ENCODE results near the gene CYP2F1. TPM values are rescaled to one million over a fixed set of nuclear protein-coding genes. Genes with fewer than 3 reads are reported as not detected.
"Not testable (repeated sequence)": the region's sequence is repeated elsewhere in the genome, so short reads cannot be mapped to it uniquely, and the experiment has no call there.

CYP2F1 gene
- total RNA-seq, 1 donor from 2014 or later: not detected

DNA sequence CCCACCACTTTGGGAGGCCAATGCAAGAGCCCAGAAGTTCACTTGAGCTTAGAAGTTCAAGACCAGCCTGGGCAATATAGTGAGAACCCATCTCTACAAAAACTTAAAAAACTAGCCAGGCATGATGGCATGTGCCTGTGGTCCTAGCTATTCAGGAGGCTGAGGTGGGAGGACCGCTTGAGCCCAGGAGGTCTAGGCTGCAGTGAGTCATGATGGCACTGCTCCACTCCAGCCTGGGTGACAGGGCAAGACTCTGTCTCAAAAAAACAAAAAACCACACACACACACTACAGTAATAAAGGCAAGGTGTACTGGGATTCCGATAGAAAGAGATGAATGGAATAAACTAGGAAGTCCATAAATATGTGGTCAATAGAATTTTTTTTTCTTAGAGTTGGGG lies 35.6 kb downstream of the CYP2F1 start:
- Histone ChIP-seq H3K4me3 (no peak overlapping the region), H3K27me3 (ENCODE audit: low read depth) (peaks cover 51% of the 10 kb centered on the region), H3K27ac (replicated peaks) (no peak overlapping the region), H3K36me3 (no peaks in the 10 kb centered on the region), H3K4me1 (no peaks in the 10 kb centered on the region), H3K9me3 (replicated peaks) (no peaks in the 10 kb centered on the region)
- intact Hi-C loops (cut with micrococcal nuclease): no loop called here
- DNase-seq: no peak
- TF ChIP-seq, protein P1, sequence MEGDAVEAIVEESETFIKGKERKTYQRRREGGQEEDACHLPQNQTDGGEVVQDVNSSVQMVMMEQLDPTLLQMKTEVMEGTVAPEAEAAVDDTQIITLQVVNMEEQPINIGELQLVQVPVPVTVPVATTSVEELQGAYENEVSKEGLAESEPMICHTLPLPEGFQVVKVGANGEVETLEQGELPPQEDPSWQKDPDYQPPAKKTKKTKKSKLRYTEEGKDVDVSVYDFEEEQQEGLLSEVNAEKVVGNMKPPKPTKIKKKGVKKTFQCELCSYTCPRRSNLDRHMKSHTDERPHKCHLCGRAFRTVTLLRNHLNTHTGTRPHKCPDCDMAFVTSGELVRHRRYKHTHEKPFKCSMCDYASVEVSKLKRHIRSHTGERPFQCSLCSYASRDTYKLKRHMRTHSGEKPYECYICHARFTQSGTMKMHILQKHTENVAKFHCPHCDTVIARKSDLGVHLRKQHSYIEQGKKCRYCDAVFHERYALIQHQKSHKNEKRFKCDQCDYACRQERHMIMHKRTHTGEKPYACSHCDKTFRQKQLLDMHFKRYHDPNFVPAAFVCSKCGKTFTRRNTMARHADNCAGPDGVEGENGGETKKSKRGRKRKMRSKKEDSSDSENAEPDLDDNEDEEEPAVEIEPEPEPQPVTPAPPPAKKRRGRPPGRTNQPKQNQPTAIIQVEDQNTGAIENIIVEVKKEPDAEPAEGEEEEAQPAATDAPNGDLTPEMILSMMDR (IDR thresholded peaks at IDR 0.05; ENCODE audit: borderline replicate concordance): no peak

GRCh38 chr19:41150986-41151385 lies 36.8 kb downstream of the CYP2F1 start:
- H3K4me1 ChIP-seq; DNase-seq; H3K36me3 ChIP-seq; H3K4me3 ChIP-seq; H3K27ac ChIP-seq (replicated peaks); intact Hi-C loops (cut with micrococcal nuclease); H3K9me3 ChIP-seq (replicated peaks): not testable (repeated sequence)
- peaks cover 57% of the 10 kb centered on the region for H3K27me3 ChIP-seq (ENCODE audit: low read depth)

- H3K36me3 ChIP-seq: no peaks in the 10 kb centered on the region
- H3K27me3 ChIP-seq (ENCODE audit: low read depth): peaks cover 43% of the 10 kb centered on the region
- intact Hi-C loops (cut with micrococcal nuclease): no loop called here
- H3K4me3 ChIP-seq: no peak overlapping the region
- peaks cover 16% of the 10 kb centered on the region for H3K9me3 ChIP-seq (replicated peaks)
- TF ChIP-seq, protein P1 (IDR thresholded peaks at IDR 0.05; ENCODE audit: borderline replicate concordance): no peak
- no peaks in the 10 kb centered on the region for H3K4me1 ChIP-seq
- no peak overlapping the region for H3K27ac ChIP-seq (replicated peaks)
- DNase-seq: no peak
Measured at GRCh38 chr19:41154060-41154459, 39.8 kb downstream of the CYP2F1 start.

GRCh38 chr19:41156207-41156606 lies 42.0 kb downstream of the CYP2F1 start:
- Histone ChIP-seq H3K27me3 (ENCODE audit: low read depth) (peaks cover 31% of the 10 kb centered on the region), H3K4me3 (no peak overlapping the region), H3K4me1 (no peaks in the 10 kb centered on the region), H3K9me3 (replicated peaks) (peaks cover 16% of the 10 kb centered on the region), H3K36me3 (no peaks in the 10 kb centered on the region), H3K27ac (replicated peaks) (no peak overlapping the region)
- no peak for DNase-seq
- intact Hi-C loops (cut with micrococcal nuclease): no loop called here
- TF ChIP-seq, protein P1 (IDR thresholded peaks at IDR 0.05; ENCODE audit: borderline replicate concordance): no peak

- TF ChIP-seq, protein P1 (IDR thresholded peaks at IDR 0.05; ENCODE audit: borderline replicate concordance): no peak
- DNase-seq: no peak
- no peaks in the 10 kb centered on the region for H3K36me3 ChIP-seq
- no peak overlapping the region for H3K27ac ChIP-seq (replicated peaks)
- H3K4me3 ChIP-seq: no peak overlapping the region
- H3K9me3 ChIP-seq (replicated peaks): peaks cover 16% of the 10 kb centered on the region
- H3K27me3 ChIP-seq (ENCODE audit: low read depth): peaks cover 20% of the 10 kb centered on the region
- H3K4me1 ChIP-seq: no peaks in the 10 kb centered on the region
- intact Hi-C loops (cut with micrococcal nuclease): no loop called here
Measured at GRCh38 chr19:41159881-41160280, 45.6 kb downstream of the CYP2F1 start.

DNA sequence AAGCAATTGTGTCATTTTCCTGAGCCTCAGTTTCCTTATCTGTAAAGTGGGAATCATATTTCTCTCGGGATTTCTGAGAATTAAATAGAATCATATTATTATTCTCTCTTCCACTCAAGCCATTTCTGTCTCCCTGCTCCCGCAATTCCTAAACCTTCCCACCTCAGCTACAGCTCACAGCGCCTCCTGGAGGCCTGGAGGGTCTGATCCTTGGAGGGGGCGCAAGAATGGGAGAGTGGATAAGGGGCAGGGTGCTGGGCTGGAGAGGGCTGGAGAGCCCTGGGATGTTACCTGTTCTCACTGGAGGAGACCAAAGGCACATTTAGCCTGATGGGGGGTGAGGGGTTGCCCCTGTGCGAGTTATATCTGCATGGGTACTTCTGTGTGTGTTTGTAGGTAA lies 47.7 kb downstream of the CYP2F1 start:
- TF ChIP-seq, protein P1 (IDR thresholded peaks at IDR 0.05; ENCODE audit: borderline replicate concordance): no peak
- Histone ChIP-seq H3K36me3 (no peaks in the 10 kb centered on the region), H3K4me3 (no peak overlapping the region), H3K4me1 (no peaks in the 10 kb centered on the region), H3K27ac (replicated peaks) (no peak overlapping the region), H3K27me3 (ENCODE audit: low read depth) (peaks cover 6% of the 10 kb centered on the region), H3K9me3 (replicated peaks) (peaks cover 5% of the 10 kb centered on the region)
- intact Hi-C loops (cut with micrococcal nuclease): no loop called here
- no peak for DNase-seq
